ENCODE results near the gene DDN.
A peak's percentile ranks its signal among the peaks of the same experiment; 100 is the strongest.

The DDN gene

DNA sequence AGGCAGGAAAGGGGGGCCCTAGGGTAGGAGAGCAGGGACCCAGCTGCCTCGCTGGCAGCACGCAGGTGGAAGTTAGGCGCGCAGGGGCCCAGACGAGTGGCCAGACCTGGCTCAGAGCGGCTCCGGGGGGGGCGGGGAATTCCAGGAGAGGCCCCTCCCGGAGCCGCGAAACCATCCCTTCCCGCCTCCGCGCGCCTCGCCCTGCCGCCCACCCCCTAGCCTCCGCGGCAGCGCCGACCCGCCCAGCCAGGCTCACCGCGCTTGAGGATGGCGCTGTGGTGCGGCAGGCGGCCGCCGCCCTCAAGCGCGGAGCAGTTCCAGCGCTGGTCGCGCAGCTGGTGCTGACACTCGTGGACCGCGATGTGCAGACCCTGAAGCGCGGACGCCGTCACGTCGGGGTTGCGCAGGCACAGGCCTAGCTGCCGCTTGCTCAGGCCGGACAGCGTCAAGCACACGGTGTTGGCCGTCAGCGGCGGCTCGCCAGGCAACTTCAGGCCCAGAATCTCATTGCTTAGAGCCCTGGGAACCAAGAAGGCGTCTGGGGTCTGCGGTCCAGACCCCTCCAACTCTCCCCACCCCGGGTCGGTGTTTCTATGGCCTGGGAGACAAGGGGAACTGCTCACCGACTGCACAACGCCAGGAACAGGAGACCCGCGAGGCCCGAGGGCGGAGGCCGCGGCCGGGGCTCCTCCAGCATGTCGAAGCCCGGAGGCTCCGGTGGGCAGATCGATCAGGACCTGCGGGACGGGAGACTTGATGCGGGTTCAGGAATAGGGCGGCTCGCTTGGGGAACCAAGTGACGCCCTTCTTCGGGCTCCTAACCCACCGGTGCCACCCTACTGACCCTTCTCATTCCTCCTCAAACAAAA, 29.1 kb downstream of the DDN start:
- H3K4me3 ChIP-seq (ENCODE audit: low read depth, low read length) = no peak overlapping the region
- no peak for DNase-seq (ENCODE audit: low read depth)

GRCh38 chr12:48969160-48969771, 29.9 kb downstream of the DDN start:
- DNase-seq (ENCODE audit: low read depth) = no peak
- H3K4me3 ChIP-seq (ENCODE audit: low read depth, low read length) = no peak overlapping the region
- TF ChIP-seq MAX (IDR thresholded peaks at IDR 0.05; ENCODE audit: low read depth, low read length) = no peak
- TF ChIP-seq POLR2A (IDR thresholded peaks at IDR 0.05; ENCODE audit: extremely low read depth, insufficient read length) = no peak
- no peak for TF ChIP-seq MYC (IDR thresholded peaks at IDR 0.05; ENCODE audit: low read depth, low read length)
- no peak for TF ChIP-seq CTCF (IDR thresholded peaks at IDR 0.05; ENCODE audit: low read depth, low read length)

More for the DNA sequence above, 29.1 kb downstream of the DDN start:
- TF ChIP-seq MAX (IDR thresholded peaks at IDR 0.05; ENCODE audit: low read depth, low read length) (no peak), MYC (IDR thresholded peaks at IDR 0.05; ENCODE audit: low read depth, low read length) (no peak), CTCF (IDR thresholded peaks at IDR 0.05; ENCODE audit: low read depth, low read length) (no peak), POLR2A (IDR thresholded peaks at IDR 0.05; ENCODE audit: extremely low read depth, insufficient read length) (no peak)

DNA sequence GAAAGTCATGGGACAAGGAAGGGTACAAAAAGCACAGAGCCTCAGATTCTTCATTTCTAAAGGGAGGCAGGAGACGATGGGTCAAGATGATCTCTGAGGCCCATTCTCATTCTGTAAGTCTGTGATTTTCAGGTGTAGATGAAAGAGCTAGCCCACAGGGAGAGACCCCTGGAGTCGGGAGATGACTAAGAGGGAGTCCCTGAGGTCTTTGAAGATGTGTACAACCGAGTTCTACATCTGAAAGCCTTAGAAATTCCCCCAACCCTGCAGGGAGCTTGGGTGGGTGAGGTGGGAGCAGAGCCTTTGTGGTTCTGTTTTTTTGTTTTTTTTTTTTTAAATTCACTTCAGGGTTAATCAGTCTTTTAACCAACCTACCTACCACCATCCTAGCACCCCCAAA, 30.7 kb downstream of the DDN start:
- no peak overlapping the region for H3K4me3 ChIP-seq (ENCODE audit: low read depth, low read length)
- DNase-seq (ENCODE audit: low read depth) = no peak
- no peak for TF ChIP-seq MYC (IDR thresholded peaks at IDR 0.05; ENCODE audit: low read depth, low read length)
- TF ChIP-seq CTCF (IDR thresholded peaks at IDR 0.05; ENCODE audit: low read depth, low read length) = no peak
- TF ChIP-seq POLR2A (IDR thresholded peaks at IDR 0.05; ENCODE audit: extremely low read depth, insufficient read length) = no peak
- no peak for TF ChIP-seq MAX (IDR thresholded peaks at IDR 0.05; ENCODE audit: low read depth, low read length)

DNA sequence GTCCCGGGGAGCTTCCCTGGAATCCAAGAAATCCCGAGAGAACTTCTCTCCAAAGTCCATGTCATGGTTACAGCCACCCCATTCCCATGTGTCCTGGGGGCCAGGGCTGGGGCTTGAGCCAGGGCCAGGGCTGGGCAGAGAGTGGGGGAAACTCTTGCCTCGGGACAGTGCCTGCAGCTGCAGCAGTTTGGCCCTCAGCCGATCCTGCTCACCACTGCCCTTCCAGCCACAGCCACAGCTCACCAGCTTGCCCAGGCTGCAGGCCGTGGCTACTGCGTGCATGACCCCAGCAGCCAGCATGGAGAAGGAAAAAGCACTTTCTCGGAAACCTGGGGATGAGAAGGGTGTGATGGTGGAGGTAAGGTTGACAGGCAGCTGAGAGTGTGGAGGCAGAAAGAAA, 31.2 kb downstream of the DDN start:
- DNase-seq (ENCODE audit: low read depth) = no peak
- TF ChIP-seq MAX (IDR thresholded peaks at IDR 0.05; ENCODE audit: low read depth, low read length) (no peak), CTCF (IDR thresholded peaks at IDR 0.05; ENCODE audit: low read depth, low read length) (no peak)
- no peak overlapping the region for H3K4me3 ChIP-seq (ENCODE audit: low read depth, low read length)

DNA sequence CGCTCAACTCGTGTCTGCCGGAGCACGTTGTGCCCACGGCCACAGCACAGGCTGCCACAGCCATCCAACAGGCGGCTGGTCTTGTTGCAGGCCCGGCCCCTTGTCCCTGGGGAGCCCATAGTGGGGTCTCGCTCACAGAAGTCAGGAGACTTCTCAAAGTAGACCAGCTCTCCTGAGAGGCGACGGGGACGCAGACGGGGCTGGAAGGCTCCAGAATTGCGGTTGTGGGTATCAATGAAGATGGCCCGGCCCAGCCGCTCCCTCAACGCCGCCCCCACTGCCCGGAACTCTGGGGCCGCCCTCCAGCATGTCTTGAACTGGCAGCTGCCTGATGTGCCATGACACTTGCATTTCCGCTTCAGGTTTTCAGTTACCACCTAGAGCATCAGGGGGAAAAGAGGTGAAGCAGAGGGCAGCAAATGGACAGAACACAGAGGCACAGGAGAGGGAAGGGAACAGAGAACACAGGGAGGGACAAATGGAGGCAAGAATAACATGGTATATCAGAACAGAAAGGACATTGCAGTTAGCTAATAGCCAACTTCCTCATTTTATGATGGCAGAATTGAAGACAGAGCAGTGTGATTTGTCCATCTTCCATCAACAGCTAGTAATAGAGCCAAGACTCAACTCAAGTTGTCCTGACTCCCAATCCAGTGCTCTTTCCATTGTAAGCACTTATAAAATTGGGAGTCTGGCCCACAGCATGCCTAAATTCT, 32.8 kb downstream of the DDN start:
- H3K4me3 ChIP-seq (ENCODE audit: low read depth, low read length) = no peak overlapping the region
- TF ChIP-seq CTCF (IDR thresholded peaks at IDR 0.05; ENCODE audit: low read depth, low read length) = no peak
- peak; percentile 65 for DNase-seq (ENCODE audit: low read depth)

Measured in NB4 (cell line).